NCI-H446 treated with DMSO at 0.1 percent for 48 hours (cell line): ENCODE measurements around the gene RNASE4.

Experiments
- DNase-seq: peaks from one replicate; lab custom pipeline; 2025; lab: John Stamatoyannopoulos, UW

RNASE4 gene

DNA sequence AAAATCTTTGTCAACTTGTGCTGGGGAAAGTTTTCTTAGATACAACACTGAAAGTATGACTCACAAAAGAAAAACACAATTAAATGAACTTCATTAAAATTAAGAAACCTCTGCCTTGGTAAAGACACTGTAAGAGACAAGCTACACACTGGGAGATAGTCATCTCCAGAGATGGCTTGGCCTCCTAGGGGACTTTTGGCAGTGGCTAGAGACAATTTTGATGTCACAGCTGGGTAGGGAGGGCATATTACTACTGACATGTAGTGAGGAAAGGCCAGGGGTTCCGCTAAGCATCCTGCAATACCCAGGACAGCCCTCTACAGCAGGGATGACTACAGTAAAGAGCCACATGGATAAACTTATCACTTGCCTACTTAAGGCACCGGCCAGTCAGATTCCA, 8.7 kb upstream of the RNASE4 start:
- no peak for DNase-seq

GRCh38 chr14:20676072-20676471, 8.3 kb upstream of the RNASE4 start:
- DNase-seq: no peak

GRCh38 chr14:20679907-20680306, 4.5 kb upstream of the RNASE4 start:
- peak; percentile 22 for DNase-seq

- no peak for DNase-seq
Observed at GRCh38 chr14:20680363-20680762, 4.0 kb upstream of the RNASE4 start.

GRCh38 chr14:20680843-20681347, 3.5 kb upstream of the RNASE4 start:
- no peak for DNase-seq

GRCh38 chr14:20681348-20682126, 2.8 kb upstream of the RNASE4 start:
- peak; percentile 79 for DNase-seq

- no peak for DNase-seq
Observed at GRCh38 chr14:20682127-20682434, 2.3 kb upstream of the RNASE4 start.

GRCh38 chr14:20682435-20683124, 1.8 kb upstream of the RNASE4 start:
- DNase-seq: peak; percentile 91

GRCh38 chr14:20683125-20683890, 1.1 kb upstream of the RNASE4 start:
- DNase-seq: peak; percentile 93

GRCh38 chr14:20684662-20685456, 499 bp downstream of the RNASE4 start:
- peak; percentile 30 for DNase-seq

- no peak for DNase-seq
Observed at GRCh38 chr14:20686386-20687143, 2.2 kb downstream of the RNASE4 start.

- DNase-seq: no peak
Observed at GRCh38 chr14:20687362-20688166, 3.2 kb downstream of the RNASE4 start.

- no peak for DNase-seq
Observed at GRCh38 chr14:20688167-20688839, 3.9 kb downstream of the RNASE4 start, which contains the start of gene ANG. ANG (plus strand) TSS chr14:20688764; CDS start chr14:20693565, 4,801 bp downstream.

DNA sequence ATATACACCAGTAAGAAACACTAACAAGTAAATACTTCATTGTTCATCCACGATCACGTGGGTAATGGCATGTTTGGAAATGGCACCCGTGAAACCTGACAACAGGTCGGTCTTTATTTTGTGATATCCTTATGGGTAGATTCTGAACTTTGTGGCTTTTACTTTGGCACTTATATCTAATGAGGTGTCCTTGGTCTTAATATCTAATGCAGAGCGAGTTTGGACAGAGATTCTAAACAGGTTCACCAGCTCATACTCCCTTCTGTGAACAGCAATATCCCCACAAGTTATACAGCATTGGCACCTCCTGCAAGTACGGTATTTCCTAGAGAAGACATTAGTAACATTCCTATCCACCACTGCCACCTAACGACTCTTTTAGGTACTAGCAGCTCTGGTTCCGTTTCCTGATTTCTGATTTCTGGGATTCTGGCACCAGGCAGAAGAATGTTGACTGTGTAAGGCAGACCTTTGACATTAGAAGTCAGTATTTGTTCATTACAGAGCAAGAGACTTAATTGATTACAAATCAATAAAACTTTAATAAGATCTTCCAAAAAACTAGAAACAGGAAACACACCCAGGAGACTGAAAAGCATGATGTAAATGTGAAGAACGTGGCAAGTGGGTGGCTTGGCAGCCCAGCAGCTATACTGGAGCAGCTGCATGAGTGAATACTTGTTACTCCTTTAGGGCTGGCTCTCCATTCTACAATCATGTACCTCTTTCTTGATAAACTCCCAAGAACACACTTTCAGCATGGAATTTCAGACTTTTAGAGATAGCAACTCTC, 6.7 kb downstream of the RNASE4 start:
- peak; percentile 58 for DNase-seq

GRCh38 chr14:20692116-20692751, 7.9 kb downstream of the RNASE4 start:
- no peak for DNase-seq

DNA sequence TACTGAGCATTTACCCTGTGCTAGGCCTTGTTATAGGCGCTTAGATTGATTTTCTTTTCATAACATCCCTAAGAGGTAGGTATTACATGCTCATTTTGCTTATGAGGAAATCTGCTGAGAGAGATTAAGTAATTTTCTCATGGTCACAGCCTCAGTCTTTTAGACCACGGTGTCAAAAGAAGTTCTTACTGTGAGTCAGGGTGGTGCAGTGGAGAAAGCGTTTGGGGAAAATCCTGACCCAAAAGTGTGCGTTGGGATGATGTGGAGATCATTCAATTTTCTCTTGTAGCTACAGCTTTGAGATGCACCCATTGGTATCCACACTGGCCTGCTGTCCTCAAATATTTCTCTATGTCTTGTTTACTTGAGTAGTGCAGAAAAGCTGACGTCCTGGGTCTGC, 12.4 kb downstream of the RNASE4 start:
- no peak for DNase-seq

DNA sequence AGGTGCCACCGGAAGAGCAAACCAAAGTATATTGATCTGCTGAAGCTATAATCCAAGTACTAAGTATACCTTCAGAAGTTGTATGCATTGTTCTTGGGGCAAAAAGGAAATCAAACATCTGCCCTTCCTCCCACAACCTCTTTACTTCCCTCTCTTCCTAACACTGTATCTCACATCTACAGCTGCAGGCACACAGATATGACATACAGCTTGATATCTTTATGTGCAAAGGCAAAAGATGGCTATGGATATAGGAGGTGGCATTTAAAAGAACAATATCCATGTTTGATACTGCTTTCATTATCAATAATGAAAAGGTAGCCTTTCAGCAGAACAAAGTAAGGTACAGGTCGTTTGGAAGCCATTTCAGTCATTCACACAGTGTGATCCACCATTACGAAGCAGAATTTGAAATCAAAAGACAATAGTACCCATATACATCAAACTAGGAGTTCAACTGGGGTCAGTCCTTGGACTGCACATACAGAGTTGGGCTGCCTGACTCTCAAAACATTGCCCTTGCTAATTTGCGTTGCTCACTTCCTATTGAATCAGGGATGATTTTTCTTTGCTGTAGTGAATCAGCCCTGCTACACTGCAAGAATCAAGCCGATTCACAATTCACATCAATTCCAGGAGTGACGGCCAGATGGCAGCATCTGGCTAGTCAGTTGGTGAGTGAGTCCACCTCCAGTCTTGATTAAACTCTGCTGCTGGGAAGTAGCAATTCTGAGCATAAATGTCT, 13.1 kb downstream of the RNASE4 start:
- peak; percentile 6 for DNase-seq

GRCh38 chr14:20698018-20698329, 13.6 kb downstream of the RNASE4 start:
- DNase-seq: no peak
